Measurements from ENCODE around the gene KRTAP9-6.
"Not testable (repeated sequence)": the region's sequence is repeated elsewhere in the genome, so short reads cannot be mapped to it uniquely, and the experiment has no call there.

Gene KRTAP9-6, protein sequence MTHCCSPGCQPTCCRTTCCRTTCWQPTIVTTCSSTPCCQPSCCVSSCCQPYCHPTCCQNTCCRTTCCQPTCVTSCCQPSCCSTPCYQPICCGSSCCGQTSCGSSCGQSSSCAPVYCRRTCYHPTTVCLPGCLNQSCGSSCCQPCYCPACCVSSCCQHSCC

DNA sequence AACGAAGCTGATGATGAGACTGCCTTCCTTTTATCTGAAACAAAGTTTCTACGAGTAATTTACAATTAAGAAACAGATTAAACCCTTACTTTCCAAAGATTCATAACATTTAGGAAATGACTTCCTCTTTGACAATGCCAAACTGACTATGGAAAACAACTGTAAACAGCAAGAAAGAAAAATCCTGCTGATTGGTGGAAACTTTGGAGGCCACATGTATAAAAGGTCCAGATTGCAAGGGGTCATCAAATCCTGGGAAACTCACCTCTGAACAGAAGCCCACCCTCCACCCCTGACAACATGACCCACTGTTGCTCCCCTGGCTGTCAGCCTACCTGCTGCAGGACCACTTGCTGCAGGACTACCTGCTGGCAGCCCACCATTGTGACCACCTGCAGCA is at the start of gene KRTAP9-6:
KRTAP9-6 (plus strand) TSS at position 301 of the 400 bp plus-strand sequence; CDS start at position 301, 0 bp downstream.
- Histone ChIP-seq H3K9ac (ENCODE audit: low read depth, low read length) (no peak within 1 kb of the TSS), H3K36me3 (ENCODE audit: insufficient read depth, low read length) (no peaks in the 10 kb centered on the region), H3K9me3 (ENCODE audit: control insufficient read depth, insufficient read depth, low read length) (no peaks in the 10 kb centered on the region), H3K4me1 (ENCODE audit: insufficient read depth, low read length) (no peaks in the 10 kb centered on the region)

DNA sequence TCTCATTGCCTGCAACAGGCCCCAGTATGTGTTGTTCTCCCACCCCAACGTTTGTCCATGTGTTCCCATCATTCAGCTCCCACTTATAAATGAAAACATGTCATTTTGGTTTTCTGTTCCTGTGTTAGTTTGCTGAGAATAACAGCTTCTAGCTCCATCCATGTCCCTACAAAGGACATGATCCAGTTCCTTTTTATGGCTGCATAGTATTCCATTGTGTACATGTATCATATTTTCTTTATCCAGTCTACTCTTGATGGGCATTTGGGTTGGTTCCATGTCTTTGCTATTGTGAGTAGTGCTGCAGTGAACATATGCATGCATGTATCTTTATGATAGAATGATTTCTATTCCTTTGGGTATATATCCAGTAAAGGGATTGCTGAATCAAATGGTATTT is 49.5 kb upstream of the KRTAP9-6 start:
- H3K36me3 ChIP-seq (ENCODE audit: insufficient read depth, low read length), result no peaks in the 10 kb centered on the region
- no peaks in the 10 kb centered on the region for H3K9me3 ChIP-seq (ENCODE audit: control insufficient read depth, insufficient read depth, low read length)

DNA sequence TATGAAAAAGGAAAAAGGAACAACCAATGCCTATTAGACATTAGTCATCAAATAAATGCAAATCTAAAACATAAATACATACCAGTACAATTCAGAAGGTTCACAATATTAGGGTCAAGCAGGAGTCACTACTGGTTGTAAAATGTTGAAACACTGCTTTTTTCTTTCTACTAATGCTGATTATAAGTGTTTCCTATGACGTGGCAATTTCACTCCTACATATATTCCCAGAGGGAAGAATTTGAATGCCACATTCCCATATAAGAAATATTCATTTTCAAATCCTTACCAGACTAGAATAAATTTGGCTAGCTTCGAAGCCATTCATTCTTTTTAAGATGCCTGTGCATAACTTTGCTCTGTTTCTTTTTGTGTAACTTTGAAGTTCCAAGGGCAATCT is 41.4 kb upstream of the KRTAP9-6 start:
- H3K36me3 ChIP-seq (ENCODE audit: insufficient read depth, low read length), result no peaks in the 10 kb centered on the region
- H3K9ac ChIP-seq (ENCODE audit: low read depth, low read length), result no peak overlapping the region
- no peaks in the 10 kb centered on the region for H3K9me3 ChIP-seq (ENCODE audit: control insufficient read depth, insufficient read depth, low read length)

More for the DNA sequence above, 49.5 kb upstream of the KRTAP9-6 start:
- no peaks in the 10 kb centered on the region for H3K4me1 ChIP-seq (ENCODE audit: insufficient read depth, low read length)
- H3K9ac ChIP-seq (ENCODE audit: low read depth, low read length), result no peak overlapping the region

DNA sequence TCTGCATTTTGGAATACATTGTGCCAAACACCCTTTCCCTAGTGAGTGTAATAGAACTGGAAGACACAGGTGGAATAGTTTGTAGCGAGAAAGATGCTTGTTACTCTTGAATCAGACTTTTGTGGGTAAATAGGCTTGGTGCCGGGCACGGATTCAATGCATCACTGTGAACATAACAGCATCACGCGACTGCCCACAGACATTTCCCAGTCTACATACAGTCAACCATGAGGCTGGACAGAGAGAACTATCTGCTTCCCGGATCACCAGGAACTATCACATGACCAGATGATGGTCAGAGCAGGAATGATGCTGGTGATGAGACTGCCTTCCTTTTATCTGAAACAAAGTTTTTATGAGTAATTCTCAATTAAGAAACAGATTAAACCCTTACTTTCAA is 39.1 kb upstream of the KRTAP9-6 start:
- no peaks in the 10 kb centered on the region for H3K36me3 ChIP-seq (ENCODE audit: insufficient read depth, low read length)
- H3K9ac ChIP-seq (ENCODE audit: low read depth, low read length), result no peak overlapping the region
- no peaks in the 10 kb centered on the region for H3K4me1 ChIP-seq (ENCODE audit: insufficient read depth, low read length)
- H3K9me3 ChIP-seq (ENCODE audit: control insufficient read depth, insufficient read depth, low read length), result no peaks in the 10 kb centered on the region

More for the DNA sequence above, 41.4 kb upstream of the KRTAP9-6 start:
- H3K4me1 ChIP-seq (ENCODE audit: insufficient read depth, low read length), result no peaks in the 10 kb centered on the region

DNA sequence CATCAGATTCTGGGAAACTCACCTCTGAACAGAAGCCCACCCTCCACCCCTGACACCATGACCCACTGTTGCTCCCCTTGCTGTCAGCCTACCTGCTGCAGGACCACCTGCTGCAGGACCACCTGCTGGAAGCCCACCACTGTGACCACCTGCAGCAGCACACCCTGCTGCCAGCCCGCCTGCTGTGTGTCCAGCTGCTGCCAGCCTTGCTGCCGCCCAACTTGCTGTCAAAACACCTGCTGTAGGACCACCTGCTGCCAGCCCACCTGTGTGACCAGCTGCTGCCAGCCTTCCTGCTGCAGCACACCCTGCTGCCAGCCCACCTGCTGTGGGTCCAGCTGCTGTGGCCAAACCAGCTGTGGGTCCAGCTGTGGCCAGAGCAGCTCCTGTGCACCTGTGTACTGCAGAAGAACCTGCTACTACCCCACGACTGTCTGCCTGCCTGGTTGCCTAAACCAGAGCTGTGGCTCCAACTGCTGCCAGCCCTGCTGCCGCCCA is 38.5 kb upstream of the KRTAP9-6 start, which contains the start of gene KRTAP9-2:
KRTAP9-2 (plus strand) TSS at position 51 of the 498 bp plus-strand sequence; CDS start at position 58, 7 bp downstream.
- H3K4me1 ChIP-seq (ENCODE audit: insufficient read depth, low read length); H3K9ac ChIP-seq (ENCODE audit: low read depth, low read length); H3K36me3 ChIP-seq (ENCODE audit: insufficient read depth, low read length); H3K9me3 ChIP-seq (ENCODE audit: control insufficient read depth, insufficient read depth, low read length): not testable (repeated sequence)

DNA sequence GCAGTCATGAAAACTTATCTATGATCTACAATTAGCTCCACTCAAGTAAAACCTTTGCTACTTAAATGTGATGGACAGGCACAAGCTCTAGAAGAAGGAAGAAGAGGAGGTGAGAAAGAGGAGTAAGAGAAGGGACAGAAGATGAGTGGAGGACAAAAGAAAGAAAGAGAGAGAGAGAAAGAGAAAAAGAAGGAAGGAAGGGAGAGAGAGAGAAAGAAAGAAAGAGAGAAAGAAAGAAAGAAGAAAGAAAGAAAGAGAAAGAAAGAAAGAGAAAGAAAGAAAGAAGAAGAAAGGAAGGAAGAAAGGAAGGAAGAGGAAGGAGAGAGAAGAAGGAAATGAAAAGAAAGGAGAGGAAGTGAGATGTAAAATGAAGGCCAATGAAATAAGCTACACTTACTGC is 35.1 kb upstream of the KRTAP9-6 start:
- H3K4me1 ChIP-seq (ENCODE audit: insufficient read depth, low read length), result no peaks in the 10 kb centered on the region
- H3K9me3 ChIP-seq (ENCODE audit: control insufficient read depth, insufficient read depth, low read length), result no peaks in the 10 kb centered on the region
- H3K9ac ChIP-seq (ENCODE audit: low read depth, low read length), result no peak overlapping the region
- no peaks in the 10 kb centered on the region for H3K36me3 ChIP-seq (ENCODE audit: insufficient read depth, low read length)

DNA sequence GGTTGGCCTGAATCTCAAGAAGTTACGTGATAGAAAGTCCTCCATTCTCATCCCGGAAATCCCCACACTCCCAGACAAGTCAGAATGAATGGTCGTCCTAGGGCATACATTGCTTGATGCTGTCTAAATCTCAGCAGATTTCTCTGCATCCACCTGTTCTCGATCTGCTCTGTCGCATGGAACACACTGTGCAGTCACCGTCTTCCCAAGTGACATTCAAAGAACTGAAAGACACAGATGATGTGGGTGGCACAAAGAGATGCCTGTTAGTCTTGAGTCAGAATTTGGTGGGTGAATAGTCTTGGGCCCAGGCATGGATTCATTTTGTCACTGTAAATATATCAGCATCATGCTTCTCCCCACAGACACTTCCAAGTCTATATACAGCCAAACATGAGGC is 33.4 kb upstream of the KRTAP9-6 start:
- Histone ChIP-seq H3K9me3 (ENCODE audit: control insufficient read depth, insufficient read depth, low read length) (no peaks in the 10 kb centered on the region), H3K9ac (ENCODE audit: low read depth, low read length) (no peak overlapping the region), H3K36me3 (ENCODE audit: insufficient read depth, low read length) (no peaks in the 10 kb centered on the region), H3K4me1 (ENCODE audit: insufficient read depth, low read length) (no peaks in the 10 kb centered on the region)

DNA sequence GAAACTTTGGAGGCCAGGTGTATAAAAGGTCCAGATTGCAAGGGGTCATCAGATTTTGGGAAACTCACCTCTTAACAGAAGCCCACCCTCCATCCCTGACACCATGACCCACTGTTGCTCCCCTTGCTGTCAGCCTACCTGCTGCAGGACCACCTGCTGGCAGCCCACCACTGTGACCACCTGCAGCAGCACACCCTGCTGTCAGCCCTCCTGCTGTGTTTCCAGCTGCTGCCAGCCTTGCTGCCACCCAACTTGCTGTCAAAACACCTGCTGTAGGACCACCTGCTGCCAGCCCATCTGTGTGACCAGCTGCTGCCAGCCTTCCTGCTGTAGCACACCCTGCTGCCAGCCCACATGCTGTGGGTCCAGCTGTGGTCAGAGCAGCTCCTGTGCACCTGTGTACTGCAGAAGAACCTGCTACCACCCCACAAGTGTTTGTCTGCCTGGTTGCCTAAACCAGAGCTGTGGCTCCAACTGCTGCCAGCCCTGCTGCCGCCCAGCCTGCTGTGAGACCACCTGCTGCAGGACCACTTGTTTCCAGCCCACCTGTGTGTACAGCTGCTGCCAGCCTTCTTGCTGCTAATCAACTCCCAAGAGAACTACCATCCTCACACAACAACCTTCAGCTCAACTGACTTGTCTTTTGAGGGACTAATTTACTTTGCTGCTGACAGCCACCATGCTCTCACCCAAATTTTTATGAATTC is 32.6 kb upstream of the KRTAP9-6 start, which contains the start of gene KRTAP9-3:
KRTAP9-3 (plus strand) TSS at position 51 of the 707 bp plus-strand sequence; CDS start at position 104, 53 bp downstream.
- not testable (repeated sequence) for H3K36me3 ChIP-seq (ENCODE audit: insufficient read depth, low read length); H3K4me1 ChIP-seq (ENCODE audit: insufficient read depth, low read length); H3K9me3 ChIP-seq (ENCODE audit: control insufficient read depth, insufficient read depth, low read length); H3K9ac ChIP-seq (ENCODE audit: low read depth, low read length)

DNA sequence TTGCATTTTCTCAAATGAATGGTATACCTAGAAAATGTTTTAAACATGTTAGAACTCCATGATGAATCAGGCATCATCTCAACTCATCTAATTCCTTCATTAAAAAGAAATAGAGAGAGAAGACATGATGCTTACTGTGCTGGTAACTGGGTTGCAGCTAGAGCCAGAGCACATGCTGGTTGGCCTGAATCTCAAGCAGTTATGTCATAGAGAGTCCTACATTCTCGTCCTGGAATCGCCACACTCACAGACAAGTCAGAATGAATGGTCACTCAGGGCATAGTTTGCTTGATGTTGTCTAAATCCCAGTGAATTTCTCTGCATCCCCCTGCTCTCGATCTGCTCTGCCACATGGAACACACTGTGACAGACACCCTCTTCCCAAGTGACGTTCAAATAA is 28.1 kb upstream of the KRTAP9-6 start:
- not testable (repeated sequence) for H3K4me1 ChIP-seq (ENCODE audit: insufficient read depth, low read length)

DNA sequence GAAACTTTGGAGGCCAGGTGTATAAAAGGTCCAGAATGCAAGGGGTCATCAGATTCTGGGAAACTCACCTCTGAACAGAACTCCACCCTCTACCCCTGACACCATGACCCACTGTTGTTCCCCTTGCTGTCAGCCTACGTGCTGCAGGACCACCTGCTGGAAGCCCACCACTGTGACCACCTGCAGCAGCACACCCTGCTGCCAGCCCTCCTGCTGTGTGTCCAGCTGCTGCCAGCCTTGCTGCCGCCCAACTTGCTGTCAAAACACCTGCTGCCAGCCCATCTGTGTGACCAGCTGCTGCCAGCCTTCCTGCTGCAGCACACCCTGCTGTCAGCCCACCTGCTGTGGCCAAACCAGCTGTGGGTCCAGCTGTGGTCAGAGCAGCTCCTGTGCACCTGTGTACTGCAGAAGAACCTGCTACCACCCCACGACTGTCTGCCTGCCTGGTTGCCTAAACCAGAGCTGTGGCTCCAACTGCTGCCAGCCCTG is 27.2 kb upstream of the KRTAP9-6 start, which contains the start of gene KRTAP9-8:
KRTAP9-8 (plus strand) TSS at position 51 of the 489 bp plus-strand sequence; CDS start at position 104, 53 bp downstream.
- not testable (repeated sequence) for H3K9ac ChIP-seq (ENCODE audit: low read depth, low read length); H3K9me3 ChIP-seq (ENCODE audit: control insufficient read depth, insufficient read depth, low read length); H3K4me1 ChIP-seq (ENCODE audit: insufficient read depth, low read length); H3K36me3 ChIP-seq (ENCODE audit: insufficient read depth, low read length)

More for the DNA sequence above, 28.1 kb upstream of the KRTAP9-6 start:
- H3K9me3 ChIP-seq (ENCODE audit: control insufficient read depth, insufficient read depth, low read length); H3K9ac ChIP-seq (ENCODE audit: low read depth, low read length); H3K36me3 ChIP-seq (ENCODE audit: insufficient read depth, low read length): not testable (repeated sequence)

DNA sequence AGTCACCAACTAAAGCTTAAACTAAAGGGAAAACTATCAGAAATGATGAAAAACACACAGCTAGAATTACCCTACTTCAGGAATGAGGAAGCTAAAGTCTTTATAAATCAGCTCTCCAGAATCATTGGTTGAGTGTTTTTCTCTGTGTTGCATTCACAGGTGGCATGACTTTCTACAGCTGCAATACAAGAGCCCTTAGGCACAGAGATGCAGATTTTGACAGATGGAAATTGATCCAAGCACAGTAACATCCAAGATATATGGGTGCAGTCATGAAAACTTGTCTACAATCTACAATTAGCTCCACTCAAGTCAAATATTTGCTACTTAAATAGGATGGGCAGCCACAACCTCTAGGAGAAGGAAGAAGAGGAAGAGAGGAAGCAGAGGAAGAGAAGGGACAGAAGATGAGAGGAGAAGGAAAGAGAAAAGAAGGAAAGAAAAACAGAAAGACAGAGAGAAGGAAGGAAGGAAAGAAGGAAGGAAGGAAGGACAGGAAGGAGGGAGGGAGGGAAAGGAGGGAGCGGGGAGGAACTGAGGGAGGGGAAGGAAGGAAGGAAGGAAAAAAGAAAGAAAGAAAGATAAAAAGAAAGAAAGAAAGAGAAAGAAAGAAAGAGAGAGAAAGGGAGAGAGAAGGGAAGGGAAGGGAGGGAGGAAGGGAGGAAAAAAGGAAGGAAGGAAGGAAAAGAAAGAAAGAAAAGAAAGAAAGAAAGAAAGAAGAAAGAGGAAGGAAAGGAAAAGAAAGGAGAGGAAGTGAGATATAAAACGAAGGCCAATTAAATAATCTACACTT is 18.0 kb upstream of the KRTAP9-6 start:
- not testable (repeated sequence) for H3K9me3 ChIP-seq (ENCODE audit: control insufficient read depth, insufficient read depth, low read length)

DNA sequence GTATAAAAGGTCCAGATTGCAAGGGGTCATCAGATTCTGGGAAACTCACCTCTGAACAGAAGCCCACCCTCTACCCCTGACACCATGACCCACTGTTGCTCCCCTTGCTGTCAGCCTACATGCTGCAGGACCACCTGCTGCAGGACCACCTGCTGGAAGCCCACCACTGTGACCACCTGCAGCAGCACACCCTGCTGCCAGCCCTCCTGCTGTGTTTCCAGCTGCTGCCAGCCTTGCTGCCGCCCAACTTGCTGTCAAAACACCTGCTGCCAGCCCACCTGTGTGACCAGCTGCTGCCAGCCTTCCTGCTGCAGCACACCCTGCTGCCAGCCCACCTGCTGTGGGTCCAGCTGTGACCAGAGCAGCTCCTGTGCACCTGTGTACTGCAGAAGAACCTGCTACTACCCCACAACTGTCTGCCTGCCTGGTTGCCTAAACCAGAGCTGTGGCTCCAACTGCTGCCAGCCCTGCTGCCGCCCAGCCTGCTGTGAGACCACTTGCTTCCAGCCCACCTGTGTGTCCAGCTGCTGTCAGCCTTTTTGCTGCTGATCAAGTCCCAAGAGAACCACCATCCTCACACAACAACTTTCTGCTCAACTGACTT is 15.4 kb upstream of the KRTAP9-6 start, which contains the start of gene KRTAP9-4:
KRTAP9-4 (plus strand) TSS at position 51 of the 604 bp plus-strand sequence; CDS start at position 85, 34 bp downstream.
- H3K36me3 ChIP-seq (ENCODE audit: insufficient read depth, low read length); H3K4me1 ChIP-seq (ENCODE audit: insufficient read depth, low read length); H3K9me3 ChIP-seq (ENCODE audit: control insufficient read depth, insufficient read depth, low read length); H3K9ac ChIP-seq (ENCODE audit: low read depth, low read length): not testable (repeated sequence)

More for the DNA sequence above, 18.0 kb upstream of the KRTAP9-6 start:
- H3K4me1 ChIP-seq (ENCODE audit: insufficient read depth, low read length); H3K9ac ChIP-seq (ENCODE audit: low read depth, low read length); H3K36me3 ChIP-seq (ENCODE audit: insufficient read depth, low read length): not testable (repeated sequence)

DNA sequence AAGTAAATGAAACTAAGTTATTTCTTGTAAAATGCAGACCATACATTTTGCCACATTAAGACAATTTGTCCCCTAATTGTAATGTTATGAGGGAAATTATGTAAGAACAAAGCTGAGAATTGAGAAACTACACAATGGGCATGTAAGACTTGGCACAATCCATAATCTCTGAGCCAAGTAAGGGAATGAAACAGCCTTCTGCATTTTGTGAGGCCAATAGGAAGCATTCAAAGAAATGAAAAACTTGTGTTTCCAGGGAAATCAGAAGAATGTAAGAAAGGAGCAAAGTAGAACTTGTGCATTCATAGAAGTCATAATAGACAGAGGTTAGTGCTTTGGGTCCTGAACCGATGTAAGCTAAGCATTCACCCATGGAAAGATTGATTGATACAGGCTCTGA is 13.9 kb upstream of the KRTAP9-6 start:
- Histone ChIP-seq H3K9me3 (ENCODE audit: control insufficient read depth, insufficient read depth, low read length) (no peaks in the 10 kb centered on the region), H3K9ac (ENCODE audit: low read depth, low read length) (no peak overlapping the region), H3K4me1 (ENCODE audit: insufficient read depth, low read length) (no peaks in the 10 kb centered on the region), H3K36me3 (ENCODE audit: insufficient read depth, low read length) (no peaks in the 10 kb centered on the region)

DNA sequence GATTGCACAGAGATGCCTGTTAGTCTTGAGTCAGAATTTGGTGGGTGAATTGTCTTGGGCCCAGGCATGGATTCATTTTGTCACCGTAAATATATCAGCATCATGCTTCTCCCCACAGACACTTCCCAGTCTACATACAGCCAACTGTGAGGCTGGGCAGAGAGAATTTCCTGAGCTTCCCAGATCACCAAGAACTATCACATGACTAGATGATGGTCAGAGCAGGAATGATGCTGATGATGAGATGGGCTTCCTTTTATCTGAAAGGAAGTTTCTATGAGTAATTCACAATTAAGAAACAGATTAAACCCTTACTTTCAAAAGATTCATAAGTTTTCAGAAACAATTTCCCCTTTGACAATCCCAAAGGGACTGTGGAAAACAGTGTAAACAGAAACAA is 10.3 kb upstream of the KRTAP9-6 start:
- no peak overlapping the region for H3K9ac ChIP-seq (ENCODE audit: low read depth, low read length)
- no peaks in the 10 kb centered on the region for H3K4me1 ChIP-seq (ENCODE audit: insufficient read depth, low read length)
- H3K9me3 ChIP-seq (ENCODE audit: control insufficient read depth, insufficient read depth, low read length), result no peaks in the 10 kb centered on the region
- no peaks in the 10 kb centered on the region for H3K36me3 ChIP-seq (ENCODE audit: insufficient read depth, low read length)
